Embryonic facial prominence (tissue), 1 donor: ENCODE measurements around the gene OR4D1.

Experiments
- DNase-seq: peaks from one replicate; pipeline ENCODE4 v3.0.0-alpha.2; 2016; ENCODE audit errors: extremely low spot score

OR4D1 gene

DNA sequence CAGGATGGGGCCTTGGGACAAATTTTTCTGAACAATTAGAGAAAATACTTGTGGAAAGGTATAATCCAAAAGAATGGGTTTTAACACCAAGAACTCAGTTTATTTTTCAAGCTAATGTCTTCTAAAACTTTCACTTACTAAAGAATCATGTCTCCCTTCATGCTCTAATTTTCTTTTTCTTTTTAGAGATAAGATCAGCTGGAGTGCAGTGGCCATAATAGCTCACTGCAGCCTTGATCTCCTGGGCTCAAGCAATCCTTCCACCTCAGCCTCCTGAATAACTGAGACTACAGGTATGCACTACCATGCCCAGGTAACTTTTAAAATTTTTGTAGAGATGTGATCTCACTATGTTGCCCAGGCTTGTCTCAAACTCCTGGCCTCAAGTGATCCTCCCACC, 5.5 kb downstream of the OR4D1 start:
- no peak for DNase-seq

DNA sequence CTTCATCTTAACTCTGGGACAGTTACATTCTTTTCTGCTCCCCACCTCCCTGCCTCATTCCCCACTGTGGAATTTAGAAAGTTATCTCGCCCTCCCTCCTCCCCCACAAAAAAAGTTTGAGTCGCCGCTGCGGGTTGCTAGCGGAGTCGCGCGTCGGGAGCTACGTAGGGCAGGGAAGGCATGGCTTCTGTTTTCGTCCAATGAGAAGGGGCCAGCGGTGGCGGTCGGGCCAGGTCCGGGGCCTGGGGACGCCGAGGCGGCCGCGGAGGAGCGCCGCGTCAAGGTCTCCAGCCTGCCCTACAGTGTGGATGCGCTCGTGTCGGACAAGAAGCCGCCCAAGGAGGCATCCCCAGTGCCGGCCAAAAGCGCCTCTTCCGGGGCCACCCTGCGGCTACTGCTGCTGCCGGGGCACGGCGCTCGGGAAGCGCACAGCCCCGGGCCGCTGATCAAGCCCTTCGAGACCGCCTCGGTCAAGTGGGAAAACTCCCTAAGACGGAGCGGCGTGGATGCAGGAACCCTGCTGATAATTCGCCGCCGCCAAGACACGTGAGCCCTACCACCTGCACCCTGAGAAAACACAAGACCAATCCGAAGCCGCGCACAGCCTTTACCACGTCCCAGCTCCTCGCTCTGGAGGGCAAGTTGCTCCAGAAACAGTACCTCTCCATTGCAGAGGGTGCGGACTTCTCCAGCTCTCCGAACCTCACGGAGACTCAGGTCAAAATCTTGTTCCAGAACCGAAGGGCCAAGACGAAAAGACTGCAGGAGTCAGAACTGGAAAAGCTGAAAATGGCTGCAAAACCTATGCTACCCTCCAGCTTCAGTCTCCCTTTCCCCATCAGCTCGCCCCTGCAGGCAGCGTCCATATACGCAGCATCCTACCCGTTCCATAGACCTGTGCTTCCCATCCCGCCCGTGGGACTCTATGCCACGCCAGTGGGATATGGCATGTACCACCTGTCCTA, 8.9 kb downstream of the OR4D1 start:
- DNase-seq: no peak

DNA sequence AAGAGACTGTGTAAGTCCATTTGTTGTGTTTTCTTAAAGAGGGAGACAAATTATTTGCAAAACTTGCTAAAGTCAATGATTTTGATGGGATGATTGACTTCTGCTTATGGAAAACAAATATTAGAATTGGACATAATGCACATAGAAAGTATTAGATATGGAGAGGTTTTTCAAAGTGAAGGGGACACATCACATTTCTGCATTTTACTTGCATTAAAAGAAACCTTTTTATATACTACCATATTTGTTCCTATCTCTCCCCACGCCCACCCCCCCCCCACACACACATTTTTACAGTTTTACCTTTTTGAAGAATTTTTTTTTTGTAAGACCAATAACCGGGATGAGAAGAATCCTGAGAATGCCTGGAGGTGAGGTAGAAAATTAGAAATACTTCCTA, 10.0 kb downstream of the OR4D1 start:
- no peak for DNase-seq

DNA sequence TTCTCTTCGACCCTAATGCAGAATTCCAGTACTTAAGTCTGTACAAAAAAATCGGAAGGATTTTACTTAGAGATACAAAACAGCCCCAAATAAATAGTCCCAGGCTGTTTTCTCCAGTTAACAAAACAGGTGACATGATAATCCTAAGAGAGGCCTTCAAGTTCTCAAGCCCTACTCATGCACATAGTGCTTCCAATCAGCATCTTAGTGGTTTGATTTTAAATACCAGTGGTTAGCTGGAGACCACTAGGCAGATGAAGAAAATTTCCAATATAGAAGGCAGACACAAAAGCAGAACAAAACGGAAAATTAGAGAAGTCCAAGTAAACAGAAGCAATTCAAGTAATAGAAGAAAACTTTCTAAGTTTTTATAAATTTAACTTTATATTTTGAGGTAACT, 13.4 kb downstream of the OR4D1 start:
- DNase-seq: no peak

DNA sequence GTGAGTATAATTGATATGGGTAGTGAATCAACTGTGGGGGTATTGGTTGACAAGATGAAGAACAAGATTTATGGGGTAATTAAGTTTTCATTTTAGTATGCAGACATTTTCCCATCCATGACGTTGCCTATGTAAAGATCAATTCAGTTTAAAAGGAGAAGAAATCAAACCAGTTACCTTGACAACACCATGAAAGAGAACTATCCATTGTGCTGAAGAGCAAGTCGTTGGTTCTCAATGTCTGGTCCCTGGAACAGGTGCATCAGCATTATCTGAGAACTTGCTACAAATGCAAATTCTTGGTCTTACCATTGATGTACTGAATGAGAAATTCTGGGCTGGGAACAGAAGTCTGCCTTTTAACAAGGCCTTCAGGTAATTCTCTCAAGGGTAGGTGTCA, 17.8 kb downstream of the OR4D1 start:
- DNase-seq: no peak

DNA sequence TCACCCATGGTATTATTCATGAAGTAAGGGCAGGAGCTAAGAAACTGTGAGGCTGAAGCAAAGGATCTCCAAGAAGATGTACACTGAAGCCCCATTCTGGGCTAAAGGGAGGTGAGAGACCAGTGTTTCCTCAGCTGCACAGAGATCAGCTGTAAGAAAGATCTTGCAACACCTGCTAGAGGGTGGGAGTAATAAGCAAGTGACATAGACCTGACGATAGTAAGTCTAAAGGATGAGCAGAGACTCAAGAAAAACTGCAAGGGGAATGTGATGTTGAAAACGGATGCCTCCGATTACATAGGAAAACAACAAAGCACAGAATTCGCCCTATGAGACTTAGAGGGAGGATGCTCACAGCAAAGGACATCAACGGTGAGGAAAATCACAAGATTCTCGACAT, 18.5 kb downstream of the OR4D1 start, which contains the start of gene OR4D2:
TSS of gene OR4D2 (plus strand) at position 301 of the 400 bp plus-strand sequence. CDS start 2,674 bp downstream, outside the sequence.
- DNase-seq: no peak

DNA sequence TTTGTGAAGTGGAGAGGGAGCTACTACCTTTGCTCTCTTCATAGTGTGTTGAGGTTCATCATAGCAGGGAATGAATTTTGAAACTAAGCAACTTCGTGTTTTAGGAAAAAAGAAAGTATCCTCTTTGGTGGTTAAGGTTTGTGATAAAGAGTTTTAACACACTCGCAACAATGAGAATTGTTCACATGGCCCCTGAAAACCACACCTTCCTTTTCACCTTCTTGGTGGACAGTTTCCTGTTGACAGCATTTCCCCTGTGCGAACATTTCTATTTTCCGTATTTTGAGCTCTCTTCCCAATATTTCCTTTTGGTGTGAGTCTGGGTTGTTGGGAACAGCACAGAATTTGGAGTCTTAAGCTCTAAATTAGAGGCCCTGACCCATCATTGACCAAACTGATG, 22.4 kb downstream of the OR4D1 start:
- no peak for DNase-seq

DNA sequence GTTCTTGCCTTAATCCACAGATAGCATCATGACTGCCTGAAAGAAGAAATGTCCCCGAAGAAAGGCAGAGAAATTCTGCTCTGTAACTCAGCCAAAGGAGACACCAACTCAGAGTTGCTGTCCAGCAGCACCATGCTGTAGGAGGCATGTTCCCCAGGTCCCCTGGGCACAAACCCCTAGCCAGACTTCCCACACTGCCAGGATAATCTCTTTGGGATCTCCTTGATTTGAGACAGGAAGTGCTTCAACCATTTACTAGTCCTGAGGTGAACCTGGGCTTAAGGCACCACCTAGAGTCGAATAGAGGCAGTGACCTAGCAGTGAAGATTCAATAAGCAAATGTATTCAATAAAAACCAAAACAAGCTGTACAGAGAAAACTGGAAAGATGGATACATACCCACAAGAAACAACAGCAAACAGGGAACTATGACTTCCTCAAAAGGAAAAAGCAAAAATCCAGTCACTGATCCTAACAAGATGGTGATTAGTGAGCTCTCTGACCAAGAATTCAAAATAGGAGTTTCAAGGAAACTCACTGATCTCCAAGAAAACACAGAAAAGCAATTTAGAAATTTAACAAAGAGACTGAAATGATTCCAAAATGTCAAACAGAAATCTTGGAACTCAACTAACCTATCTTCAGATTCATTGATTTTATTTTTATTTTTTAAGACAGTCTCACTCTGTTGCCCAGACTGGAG, 24.3 kb downstream of the OR4D1 start:
- DNase-seq: no peak

DNA sequence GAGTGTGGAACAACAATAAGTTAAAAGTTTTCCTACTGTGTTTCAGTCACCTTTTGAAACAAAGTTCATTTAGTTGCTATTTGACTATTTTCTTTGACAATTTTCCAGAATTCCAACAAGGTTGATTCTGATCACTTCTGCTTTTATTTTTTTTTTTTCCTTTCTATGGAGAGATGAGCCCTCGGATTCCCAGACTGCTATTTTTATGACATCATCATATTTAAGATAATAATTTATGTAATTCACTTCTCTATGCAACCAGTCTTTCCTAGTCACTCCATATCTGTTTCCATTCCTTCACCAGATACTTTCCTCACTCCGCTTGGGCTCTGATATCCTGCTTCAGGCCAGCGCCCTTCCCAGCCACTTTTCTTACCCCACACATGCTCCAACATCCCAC, 26.7 kb downstream of the OR4D1 start:
- no peak for DNase-seq

DNA sequence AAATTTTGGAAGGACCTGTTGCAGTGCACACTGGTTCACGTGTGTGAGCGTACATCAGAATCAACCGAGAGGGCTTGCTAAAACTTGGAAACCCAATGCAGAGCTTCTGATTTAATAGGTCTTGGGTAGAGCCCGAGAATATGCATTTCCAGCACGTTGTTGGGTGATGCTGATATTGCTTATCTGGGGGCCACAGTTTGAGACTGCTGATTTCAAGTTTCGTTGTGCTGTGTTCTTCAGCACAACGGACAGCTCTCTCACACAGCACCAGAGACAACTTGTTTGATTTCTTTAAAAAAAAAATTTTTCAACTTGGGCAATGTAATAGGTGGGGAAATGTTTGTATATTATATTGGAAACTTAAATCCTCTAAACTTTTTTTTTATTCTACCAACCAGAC, 28.0 kb downstream of the OR4D1 start:
- no peak for DNase-seq

DNA sequence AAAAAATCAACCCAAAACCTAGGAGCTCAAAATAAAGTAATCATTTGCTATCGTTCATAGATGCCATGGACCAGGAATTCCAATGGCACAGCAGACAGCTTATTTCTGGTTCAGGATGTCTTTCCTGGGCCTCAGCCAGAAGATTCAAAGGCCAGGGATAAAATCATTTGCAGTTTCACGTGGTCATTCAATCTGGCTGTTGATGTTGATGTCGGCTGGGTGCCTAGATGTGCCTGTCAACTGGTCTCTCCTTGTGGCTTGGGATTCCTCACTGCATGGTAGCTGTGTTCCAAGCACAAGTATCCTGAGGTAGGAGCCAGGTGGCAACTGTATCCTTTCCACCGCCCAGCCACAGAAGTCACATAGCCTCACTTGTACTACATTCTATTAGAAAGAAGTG, 33.6 kb downstream of the OR4D1 start:
- no peak for DNase-seq

DNA sequence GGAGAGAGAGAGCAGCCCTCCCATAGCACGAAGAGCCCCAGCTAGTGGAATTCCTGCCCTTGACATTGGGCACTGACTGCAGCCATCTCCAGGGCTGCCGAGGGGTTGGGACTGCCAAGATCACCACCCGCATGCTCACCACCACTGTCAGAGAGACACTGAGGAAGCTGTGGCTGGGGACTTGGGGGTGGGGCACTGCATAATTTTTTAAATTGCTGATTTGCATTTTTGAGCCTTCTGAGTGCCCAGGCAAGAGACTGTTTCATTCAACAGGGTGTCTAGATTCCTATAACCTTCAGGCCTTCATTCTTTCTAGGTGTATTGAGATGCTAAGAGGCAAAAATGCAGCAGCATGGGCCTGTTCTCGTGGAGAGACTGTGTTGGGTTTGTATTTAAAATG, 35.3 kb downstream of the OR4D1 start:
- no peak for DNase-seq

DNA sequence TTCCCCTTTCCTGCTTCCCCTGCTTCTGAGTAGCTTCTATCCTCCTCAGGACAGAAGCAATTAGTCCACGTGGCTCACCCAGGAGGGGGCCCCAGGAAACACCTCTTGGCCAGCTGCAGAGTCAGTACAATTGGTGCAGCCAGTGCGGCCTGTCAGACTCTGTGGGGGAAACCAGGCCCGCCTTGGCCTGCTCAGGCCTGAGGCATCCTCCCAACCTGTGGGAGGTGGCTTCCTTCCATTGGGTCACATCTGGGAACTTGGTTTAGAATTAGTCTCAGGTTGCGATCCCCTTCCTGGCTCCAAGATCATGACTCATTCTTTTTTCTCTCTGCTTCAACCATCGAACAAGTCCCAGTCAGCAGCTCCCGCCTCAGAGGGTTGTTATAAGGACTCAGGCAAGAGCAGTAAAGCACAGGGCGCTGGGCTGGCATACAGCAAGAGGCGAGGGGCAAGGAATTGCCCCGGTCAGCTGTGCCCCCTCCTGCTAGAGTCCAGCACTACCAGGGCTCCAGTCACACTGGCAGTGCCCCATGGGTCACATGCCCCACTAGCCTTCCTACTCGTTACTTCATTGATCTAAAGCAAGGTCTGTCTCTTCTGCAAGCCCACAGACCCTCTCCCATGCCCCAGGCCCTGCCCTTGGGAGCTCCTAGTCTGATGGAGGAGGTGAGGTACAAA, 36.3 kb downstream of the OR4D1 start:
- no peak for DNase-seq

DNA sequence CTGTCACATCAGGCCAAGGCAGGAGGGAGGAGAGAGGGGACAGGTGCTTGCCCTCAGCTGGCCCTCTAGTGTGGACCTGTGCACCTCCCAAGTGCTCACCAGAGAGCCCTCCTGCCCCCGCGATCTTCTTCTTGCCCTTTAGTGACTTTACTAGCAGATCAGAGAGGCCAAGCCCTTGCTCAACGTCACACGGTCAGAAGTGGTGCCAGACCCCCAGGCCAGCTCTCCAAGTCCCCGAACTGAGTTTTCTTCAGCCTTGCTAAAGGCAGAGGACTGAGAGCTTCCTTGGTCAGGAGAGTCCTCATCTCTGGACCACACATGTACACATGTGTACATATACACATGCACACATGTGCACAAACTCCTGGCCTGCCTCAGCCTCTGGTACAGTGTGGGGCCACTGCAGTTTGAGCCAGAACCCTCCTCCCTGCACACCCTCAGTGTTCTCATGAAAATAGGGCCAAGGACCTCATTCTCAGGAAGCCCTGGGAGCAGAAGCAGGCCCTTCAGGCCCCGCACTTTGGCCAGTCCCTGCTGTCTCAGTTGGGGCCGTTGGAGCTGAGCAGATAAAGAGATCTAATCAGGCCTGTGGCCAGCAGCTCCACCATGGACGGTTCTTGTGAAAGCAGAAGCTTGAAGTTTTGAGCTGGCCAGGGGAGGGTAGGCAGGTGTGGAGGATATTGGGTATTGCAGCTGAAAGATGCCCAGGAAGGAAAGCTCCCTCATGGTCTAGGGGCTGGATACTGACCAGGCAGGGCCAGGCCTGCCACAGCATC, 37.0 kb downstream of the OR4D1 start:
- no peak for DNase-seq

DNA sequence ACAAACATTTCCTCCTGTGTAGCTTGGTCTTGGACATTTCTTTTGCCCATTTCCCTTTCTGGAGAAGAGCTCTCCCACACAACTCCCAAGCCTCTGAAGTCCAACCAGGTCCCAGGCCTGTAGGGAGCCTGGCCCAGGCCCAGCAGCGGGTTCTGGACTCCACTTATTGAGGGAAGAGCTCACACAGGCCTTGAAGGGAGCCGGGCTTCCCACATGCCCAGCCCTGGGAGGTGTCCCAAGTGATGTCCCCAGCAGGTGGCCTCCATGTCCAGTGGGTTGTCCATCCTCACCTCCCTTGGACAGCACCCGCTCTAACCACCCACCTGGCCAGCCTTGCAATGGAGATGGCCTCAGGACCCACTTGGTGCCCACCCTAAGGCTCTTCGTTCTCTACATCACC, 38.4 kb downstream of the OR4D1 start:
- no peak for DNase-seq

DNA sequence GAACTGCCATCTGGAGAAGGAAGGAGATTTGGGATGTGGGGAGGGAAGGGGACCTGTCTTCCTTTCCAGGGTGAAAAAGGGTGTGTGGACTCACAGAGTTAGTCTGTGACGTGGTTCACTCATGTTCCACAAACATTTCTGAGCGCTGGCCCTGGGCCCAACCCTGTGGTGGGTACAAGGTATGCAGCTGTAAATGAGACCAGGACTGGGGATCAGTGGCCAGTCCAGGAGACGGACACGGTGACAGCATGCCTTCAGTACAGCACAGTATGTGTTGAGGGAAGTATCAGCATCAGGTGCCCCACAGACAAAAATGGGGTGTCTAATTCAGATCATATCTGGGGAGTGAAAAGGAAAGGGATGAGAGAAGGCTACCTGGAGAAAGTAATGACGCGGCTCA, 38.9 kb downstream of the OR4D1 start:
- DNase-seq: no peak

DNA sequence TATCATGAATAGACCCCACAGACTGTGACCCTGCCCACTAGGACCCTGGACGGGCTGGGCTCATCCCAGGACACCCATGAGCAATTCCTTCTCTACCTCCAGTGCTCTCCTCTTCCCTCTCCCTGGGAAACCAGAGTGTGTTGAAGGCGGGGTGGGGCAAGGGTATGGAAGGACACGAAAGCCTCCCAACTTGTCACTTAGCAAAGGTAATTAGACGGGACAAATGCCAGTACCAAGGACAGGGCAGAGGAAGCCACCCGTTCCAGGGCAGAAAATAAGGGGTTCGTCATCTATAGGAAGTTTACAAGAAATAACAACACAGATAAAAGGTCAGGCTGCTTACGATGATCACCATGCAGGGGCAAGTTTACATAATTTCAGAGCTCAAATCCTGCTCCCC, 39.5 kb downstream of the OR4D1 start:
- no peak for DNase-seq

DNA sequence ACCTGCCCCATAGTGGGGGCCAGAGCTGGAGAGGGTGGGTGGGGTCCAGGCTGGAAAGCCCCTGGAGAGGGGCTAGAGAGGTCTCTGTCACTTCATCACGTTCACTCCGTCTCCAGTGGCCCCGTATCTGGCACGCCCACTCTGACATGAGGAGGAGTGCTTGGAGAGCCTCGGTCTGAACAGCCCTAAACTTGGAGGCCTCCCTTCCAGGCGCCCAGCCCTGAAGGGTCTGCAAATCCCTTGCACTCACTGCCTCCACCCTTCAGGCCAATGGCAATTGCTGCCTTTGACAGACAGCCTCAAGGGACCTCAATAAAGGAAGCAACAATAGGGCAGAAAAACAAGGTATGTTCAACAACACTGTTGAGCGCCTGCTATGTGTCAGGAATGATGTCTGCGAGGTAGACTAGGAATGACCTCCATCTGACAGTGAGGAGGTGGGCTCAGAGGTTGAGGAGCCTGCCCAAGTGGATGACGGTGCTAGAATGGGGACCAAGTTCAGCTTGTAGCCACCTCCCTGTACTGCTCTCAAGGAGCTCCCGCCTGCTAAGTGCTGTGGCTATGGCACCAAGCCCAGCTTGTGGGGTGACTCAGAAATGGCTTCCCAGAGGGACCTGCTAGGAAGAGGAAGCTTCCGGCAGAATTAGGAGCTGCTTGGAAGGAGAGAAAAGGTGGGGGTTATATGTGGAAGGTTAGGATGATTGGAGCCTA, 41.4 kb downstream of the OR4D1 start:
- no peak for DNase-seq

DNA sequence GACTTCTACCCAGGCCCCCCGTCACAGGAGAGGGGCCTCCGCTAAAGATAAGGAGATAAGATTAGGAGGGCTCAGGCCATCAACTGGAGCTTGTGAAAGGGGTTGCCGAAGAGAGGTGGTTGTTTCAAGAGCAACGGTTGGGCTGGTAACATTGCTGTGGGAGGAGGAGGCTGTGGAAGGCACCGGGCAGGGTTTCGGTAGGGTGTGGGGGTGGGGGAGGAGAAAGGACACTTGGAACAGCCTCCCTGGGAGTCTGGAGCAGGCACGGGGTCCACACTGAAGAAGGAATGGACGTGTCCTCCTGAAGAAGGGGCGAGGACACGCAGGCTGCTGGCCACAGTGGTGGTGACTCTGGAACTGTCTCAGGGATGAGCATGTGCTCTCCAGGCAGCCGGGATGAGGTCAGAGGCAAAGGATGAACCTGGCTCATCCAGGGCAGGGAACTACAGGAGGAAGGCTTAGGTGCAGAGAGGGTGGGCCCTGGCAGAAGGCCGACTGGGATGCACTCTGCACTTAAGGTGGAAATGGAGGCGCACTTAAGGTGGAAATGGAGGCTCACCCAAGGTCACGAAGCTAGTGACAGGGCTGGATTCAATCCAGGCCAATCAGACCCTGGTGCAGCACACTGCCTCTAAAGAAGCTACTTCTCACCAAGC, 43.2 kb downstream of the OR4D1 start:
- DNase-seq: no peak

DNA sequence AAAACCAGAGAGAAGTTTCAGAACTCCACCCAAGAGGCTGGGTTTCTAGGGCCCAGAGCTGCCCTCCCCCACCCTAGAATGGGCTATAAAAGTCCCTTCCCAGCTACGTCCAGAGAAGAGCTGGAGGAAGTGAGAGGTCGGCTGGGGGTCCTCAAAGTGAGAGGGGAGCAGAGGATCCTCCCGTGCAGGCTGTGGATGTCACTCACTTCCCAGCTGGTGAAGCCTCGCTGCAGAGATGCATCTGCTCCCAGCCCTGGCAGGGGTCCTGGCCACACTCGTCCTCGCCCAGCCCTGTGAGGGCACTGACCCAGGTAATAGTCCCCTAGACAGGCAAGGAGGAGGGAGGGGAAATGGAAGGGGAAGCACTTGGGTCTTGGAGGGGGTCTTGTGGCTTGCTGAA, 44.4 kb downstream of the OR4D1 start, which contains the start of gene EPX:
TSS of gene EPX (plus strand) at position 115 of the 400 bp plus-strand sequence. CDS start at position 236, 121 bp downstream.
- DNase-seq: no peak
